GM12865 (cell line): ENCODE results near the gene WDR54.
"Not testable (repeated sequence)": the region's sequence is repeated elsewhere in the genome, so short reads cannot be mapped to it uniquely, and the experiment has no call there.

ENCODE experiments used
- DNase-seq: peaks from one replicate; pipeline ENCODE4 v3.0.0; 2010; ENCODE audit warnings: low read depth
- H3K4me3 ChIP-seq: 2 replicates; pipeline ENCODE4 v1.5.1; 2011; ENCODE audit warnings: mild to moderate bottlenecking, low read depth, low read length, control low read depth
- TF ChIP-seq, protein P1 (sequence below): IDR thresholded peaks from 2 replicates; pipeline ENCODE4 v1.5.1; 2011; ENCODE audit warnings: low read length, control low read depth, low read depth, inconsistent platforms; ENCODE audit not compliant: insufficient read depth; ENCODE audit errors: missing control alignments

Gene WDR54

DNA sequence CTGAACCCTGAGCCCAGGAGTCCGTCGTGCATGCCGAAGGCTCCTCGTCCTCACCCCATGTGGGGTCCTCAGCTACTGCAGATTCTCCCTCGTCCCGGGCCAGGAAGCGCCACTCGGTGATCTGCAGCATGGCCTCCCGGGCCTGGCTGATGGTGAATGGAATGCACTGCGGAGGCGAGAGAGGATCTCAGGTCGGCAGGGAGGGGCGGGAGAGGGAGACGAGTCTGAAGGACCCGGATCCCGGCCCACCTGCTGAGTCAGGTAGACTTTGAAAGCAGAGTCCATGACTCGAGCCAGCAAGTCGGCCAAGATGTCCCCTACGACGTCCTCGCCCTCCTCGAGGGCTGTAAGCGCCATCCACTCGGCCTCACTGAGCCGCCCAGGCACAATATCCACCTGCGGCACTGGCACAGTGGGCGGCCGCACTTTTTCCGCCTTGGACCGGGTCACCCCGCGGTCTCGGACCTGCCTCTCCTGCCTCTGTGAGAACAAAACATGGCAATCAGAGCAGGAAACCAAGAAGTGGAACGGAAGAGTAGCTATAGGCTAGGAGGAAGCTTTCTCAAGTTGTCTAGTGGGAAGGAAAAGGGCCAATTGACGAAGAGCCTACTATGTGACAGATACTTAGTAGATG is 5.7 kb upstream of the WDR54 start:
- H3K4me3 ChIP-seq, result no peak overlapping the region
- no peak for DNase-seq

DNA sequence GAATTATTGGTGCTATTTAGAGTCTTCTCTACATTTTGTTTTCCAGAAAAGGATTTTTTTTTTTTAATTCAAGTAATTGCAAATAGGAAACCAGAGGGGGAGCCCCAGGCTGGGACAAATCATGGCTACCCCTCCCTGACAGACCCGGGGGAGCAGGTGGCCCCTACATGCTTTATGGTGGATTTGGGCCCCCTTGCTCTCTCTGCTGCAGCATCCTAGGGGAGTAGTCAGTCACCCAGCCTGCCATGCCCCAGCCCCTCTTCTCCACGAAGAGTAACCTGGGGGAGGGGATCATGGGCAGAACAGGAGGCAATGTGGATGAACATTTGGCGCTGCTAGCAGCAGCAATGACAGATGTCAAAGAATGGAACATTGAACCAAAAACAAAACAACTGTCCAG is 4.8 kb upstream of the WDR54 start:
- TF ChIP-seq, protein P1, sequence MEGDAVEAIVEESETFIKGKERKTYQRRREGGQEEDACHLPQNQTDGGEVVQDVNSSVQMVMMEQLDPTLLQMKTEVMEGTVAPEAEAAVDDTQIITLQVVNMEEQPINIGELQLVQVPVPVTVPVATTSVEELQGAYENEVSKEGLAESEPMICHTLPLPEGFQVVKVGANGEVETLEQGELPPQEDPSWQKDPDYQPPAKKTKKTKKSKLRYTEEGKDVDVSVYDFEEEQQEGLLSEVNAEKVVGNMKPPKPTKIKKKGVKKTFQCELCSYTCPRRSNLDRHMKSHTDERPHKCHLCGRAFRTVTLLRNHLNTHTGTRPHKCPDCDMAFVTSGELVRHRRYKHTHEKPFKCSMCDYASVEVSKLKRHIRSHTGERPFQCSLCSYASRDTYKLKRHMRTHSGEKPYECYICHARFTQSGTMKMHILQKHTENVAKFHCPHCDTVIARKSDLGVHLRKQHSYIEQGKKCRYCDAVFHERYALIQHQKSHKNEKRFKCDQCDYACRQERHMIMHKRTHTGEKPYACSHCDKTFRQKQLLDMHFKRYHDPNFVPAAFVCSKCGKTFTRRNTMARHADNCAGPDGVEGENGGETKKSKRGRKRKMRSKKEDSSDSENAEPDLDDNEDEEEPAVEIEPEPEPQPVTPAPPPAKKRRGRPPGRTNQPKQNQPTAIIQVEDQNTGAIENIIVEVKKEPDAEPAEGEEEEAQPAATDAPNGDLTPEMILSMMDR, result no peak
- DNase-seq, result no peak

More for the DNA sequence above, 5.7 kb upstream of the WDR54 start:
- TF ChIP-seq, protein P1, result no peak

DNA sequence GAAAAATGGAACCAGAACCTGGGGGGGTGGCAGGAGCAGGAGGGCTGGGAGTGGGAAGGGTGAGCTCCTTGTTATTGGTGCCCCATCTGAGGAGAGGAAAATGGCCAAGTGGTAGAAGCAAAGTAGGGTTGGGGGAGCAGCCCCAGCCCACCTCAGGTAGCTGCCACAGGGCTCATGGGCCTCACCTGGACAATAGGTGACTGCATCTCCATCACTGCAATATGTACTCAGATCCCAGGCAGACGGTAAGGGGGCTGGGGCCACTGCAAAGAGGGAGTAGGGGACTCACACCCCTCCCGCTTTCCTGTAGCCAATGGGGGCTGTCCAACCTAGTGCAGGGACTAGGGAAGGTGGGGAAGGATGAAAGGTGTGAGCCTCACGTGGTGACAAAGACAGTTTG is 4.3 kb upstream of the WDR54 start:
- TF ChIP-seq, protein P1, result no peak
- H3K4me3 ChIP-seq, result no peak overlapping the region
- no peak for DNase-seq

More for the DNA sequence above, 4.8 kb upstream of the WDR54 start:
- no peak overlapping the region for H3K4me3 ChIP-seq

DNA sequence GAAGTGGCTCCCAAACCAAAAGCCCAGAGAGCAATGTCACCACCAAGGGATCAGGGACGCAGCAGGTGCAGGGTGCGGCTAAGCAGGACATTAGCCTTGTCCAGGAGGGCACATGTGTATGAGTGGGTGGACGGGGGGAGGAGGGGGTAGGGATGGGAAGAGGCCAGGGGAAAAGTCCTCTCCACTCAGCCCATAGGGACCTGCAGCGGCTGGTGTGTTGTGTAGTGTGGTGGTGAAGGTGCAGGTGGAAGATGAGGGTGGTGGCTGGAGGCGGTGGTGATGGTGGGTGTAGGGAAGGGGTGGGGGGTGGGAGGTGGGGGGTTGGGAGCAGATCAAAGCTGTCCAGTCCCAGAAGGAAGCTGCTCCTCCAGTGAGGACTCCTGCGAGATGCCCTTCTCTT is 3.8 kb upstream of the WDR54 start:
- no peak for DNase-seq
- no peak overlapping the region for H3K4me3 ChIP-seq
- TF ChIP-seq, protein P1, result no peak

DNA sequence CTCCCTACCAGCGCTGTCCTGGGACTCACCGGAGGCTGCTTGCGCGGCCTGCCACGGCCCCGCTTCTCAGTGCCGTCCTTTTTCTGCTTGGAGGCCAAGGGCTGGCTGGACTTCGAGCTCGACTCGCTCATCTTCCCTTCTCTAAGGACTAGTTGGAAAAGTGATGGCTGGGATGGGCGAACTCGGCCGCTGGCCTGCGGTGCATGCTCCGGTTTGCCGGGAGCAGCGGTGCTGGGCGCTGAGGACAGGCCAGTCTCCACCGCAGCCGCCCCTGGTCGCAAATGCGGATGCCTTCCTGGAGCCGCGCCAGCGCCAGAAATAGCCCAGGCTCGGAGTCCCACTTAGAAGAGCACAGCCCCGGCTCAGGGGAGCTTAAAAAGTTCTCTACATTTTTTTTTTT is 3.2 kb upstream of the WDR54 start:
- no peak overlapping the region for H3K4me3 ChIP-seq
- no peak for DNase-seq
- TF ChIP-seq, protein P1, result no peak

DNA sequence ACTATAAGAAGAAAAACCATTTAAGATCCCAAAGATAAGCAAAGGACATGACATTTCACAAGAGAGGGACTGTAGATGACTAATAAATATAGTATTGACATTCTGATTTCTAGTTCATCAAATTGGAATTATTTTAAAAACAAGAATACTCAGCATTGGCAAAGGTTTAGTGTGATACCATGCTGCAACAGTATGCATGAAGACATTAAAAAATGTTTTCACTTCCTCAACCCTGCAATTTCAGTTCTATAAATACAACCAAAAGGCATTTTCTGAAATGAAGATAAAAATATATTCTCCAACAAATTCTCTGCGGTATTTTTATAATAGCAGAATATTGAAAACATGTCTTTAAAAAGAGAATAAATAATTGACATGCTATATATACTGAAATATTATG is 2.2 kb upstream of the WDR54 start:
- TF ChIP-seq, protein P1, result no peak
- H3K4me3 ChIP-seq, result peak overlapping the region; percentile 63; the same call in 1 of the 2 replicates
- no peak for DNase-seq

DNA sequence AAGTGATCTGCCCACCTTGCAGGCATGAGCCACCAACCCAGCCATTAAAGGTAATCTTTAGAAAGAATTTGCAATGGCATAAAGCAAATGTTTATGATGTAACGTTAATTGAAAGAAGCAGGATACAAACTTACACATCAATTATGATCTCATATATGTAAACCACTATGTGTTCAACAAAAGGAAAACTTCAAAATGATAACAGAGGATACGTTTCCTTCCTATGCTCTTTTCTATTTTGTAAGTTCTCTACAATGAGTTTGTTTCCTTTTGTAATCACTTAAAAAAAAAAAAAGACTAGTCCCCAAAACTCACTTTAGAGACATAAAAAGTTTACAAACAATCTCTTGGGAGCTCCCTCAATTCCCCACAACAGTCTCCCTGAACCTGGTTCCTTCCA is 1.5 kb upstream of the WDR54 start:
- H3K4me3 ChIP-seq, result peak overlapping the region; percentile 63
- TF ChIP-seq, protein P1, result no peak
- DNase-seq, result no peak

DNA sequence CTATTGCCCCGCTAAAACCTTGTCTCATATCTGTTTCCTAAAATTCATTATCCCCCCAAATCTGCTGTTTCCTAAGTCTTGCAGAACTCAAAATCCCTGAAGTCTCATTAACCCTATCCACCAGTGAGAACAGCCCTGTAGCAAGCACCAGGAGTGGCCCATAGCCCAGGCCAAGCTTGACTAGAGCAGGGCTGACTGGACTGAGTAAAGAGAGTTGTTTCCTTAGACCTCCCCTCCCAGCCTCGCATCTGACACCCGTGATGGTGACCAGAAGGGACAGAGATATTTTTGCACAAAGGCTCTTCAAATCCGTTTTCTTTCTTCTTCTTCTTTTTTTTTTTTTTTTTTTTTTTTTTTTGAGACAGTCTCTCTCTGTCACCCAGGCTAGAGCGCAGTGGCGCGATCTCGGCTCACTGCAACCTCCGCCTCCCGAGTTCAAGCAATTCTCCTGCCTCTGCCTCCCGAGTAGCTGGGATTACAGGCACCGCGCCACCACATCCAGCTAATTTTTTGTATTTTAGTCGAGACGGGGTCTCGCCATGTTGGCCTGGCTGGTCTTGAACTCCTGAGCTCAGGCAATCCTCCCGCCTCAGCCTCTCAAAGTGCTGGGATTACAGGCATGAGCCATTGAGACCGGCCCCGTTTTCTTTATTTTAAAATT is 957 bp upstream of the WDR54 start:
- H3K4me3 ChIP-seq, result peak overlapping the region; percentile 63
- DNase-seq, result not testable (repeated sequence)
